Activated CD4-positive, alpha-beta T cell treated with anti-CD3 and anti-CD28 coated beads for 48 hours (primary cell): ENCODE results near the gene UCP3.

Source experiments
- DNase-seq: peaks from one replicate; pipeline ENCODE4 v3.0.0-alpha.2; 2020

UCP3 gene, protein sequence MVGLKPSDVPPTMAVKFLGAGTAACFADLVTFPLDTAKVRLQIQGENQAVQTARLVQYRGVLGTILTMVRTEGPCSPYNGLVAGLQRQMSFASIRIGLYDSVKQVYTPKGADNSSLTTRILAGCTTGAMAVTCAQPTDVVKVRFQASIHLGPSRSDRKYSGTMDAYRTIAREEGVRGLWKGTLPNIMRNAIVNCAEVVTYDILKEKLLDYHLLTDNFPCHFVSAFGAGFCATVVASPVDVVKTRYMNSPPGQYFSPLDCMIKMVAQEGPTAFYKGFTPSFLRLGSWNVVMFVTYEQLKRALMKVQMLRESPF

GRCh38 chr11:74008373-74009229, at the start of gene UCP3:
TSS of gene UCP3 (minus strand) at chr11:74009085. CDS start at chr11:74007042, 2,043 bp downstream.
- DNase-seq, result no peak

GRCh38 chr11:74057249-74058151, 48.6 kb upstream of the UCP3 start:
- no peak for DNase-seq

- DNase-seq, result no peak
Measured at GRCh38 chr11:74055938-74056337, 47.1 kb upstream of the UCP3 start.

DNA sequence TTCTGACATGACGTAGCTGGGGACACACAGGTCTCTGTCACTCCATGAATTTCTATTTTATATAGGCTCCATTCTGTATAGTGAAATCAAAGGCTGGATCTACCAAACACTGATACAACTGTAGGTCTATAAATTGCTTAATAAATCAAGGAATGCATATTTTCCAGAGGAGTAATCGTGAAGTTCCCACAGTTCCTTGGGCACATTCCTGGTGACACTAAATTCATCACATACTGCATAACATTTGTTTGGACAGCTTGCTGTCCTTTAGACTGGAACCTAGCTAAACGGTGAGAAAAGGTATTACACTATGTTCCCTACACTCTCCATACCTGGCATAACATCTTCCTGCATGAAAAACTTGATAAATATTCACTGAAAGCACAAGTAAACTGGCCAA, 41.6 kb upstream of the UCP3 start:
- no peak for DNase-seq

GRCh38 chr11:74048993-74049392, 40.1 kb upstream of the UCP3 start:
- DNase-seq, result no peak

GRCh38 chr11:74044538-74044937, 35.7 kb upstream of the UCP3 start:
- no peak for DNase-seq

- DNase-seq, result no peak
Measured at GRCh38 chr11:74043450-74043849, 34.6 kb upstream of the UCP3 start.

DNA sequence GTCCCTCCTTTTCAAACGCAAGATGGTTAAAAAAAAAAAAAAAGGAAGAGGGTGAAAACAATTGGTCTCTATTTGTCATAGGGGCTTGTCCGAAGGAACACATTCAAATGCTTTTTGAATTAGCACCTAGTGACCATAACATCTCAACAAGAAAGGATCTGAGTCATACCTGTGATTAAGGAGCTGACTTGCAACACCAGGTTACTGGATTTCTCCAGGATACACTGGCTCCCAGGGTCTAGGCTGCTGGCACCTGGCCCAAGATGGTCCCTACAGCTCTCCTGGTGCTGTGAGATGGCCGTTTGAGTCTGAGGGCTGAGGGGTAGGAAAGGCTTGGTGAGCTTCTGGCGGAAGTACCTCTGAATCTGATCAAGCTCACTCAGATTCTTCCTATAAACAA, 28.4 kb upstream of the UCP3 start:
- DNase-seq, result no peak

GRCh38 chr11:74035264-74035663, 26.4 kb upstream of the UCP3 start:
- DNase-seq, result no peak

DNA sequence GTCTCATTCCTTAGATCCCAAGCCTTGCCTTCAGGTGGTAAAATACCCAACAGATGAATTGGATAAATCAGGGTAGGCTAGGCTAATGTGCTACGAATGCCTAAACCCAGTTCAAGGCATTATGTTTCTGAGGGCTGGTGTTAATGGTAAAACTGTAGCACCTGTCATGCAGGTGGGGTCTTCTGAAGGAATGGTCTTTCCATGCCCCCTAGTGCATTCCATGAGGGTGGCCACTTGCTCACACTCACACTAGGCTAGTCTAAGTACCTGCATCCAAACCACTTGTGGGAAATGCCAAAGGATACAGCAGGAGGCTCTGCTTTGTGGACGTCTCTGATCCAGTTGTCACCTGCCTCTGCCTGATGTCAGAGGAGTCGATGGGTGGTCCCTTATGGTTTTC, 24.2 kb upstream of the UCP3 start:
- DNase-seq, result no peak

DNA sequence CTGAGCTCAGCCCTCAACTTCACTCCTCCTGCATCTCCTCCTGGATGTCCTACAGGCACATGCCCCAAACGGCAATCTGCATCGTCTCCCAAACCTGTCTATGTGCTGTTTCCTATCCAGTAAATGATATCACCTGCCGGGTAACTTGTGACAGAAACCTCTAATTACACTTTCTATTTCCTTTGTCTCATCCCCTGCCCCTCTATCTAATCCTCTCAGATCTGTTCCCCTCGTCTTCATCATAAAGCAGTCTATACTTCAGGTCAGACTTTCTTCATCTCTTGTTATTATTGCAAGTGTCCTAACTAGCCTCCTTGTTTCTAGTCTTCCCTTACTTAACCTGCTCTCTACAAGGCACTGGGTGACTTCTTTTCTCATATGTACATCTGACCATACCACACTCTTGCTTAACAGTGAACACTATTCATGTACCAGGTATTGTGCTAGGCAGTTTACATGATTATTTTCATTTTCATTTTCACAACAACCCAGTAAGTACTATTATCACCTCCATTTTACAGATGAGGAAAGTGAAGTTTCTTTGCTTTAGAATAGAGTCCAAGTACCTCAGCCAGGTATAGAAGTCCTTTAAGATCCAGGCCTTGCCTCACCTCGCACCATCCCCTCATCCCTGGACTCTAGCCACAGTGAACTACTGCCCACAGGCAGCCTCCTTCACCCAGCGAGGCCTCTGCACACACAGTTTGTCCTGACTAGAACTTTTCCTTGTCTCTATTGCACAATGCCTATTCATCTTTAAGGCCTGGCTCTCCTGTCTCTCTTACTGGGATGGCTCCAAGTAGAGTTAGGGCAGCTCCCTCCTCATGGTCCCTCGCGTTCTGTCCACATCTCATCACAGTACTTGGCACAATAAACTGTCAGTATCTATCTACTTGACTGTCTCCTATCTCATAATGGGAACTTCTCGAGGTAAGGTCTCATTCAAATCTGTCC, 22.1 kb upstream of the UCP3 start:
- DNase-seq, result no peak

- no peak for DNase-seq
Measured at GRCh38 chr11:74025467-74026166, 16.7 kb upstream of the UCP3 start.

DNA sequence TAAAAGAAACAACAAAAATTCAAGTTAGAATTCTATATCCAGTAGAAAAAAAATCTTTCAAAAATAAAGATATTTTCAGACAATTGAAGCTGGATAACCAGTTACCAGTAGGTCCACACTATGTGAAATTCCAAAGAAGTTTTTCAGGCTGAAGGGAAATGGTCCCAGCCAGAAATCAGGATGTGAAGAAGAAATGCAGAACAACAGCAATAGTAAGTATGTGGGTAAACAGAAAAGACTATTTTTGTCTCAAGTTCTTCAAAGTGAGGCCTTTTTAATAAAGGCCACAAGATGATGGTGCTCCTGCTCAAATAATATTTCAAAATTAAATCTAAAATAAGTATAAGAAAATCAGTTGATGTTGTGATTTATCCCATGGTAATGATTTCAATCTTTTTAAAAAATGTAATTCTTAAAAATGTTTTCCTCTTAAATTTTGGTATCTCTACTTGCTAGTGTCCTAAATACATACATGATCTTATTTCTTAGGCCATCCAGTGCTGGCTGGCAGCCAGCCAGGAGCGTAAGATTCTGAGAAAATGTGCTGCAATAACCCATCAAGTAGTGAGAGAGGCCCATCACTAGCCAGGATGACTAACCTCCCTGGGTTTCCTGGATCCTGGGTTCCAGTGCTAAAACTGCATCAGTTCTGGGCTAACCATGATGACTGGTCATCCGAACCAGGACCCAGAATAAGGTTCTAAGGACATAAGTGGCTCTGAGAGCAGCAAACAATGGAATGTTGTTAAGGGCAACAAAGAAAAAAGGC, 15.6 kb upstream of the UCP3 start:
- DNase-seq, result peak; percentile 73

- no peak for DNase-seq
Measured at GRCh38 chr11:74023276-74023675, 14.4 kb upstream of the UCP3 start.

- no peak for DNase-seq
Measured at GRCh38 chr11:74022546-74022945, 13.7 kb upstream of the UCP3 start.

DNA sequence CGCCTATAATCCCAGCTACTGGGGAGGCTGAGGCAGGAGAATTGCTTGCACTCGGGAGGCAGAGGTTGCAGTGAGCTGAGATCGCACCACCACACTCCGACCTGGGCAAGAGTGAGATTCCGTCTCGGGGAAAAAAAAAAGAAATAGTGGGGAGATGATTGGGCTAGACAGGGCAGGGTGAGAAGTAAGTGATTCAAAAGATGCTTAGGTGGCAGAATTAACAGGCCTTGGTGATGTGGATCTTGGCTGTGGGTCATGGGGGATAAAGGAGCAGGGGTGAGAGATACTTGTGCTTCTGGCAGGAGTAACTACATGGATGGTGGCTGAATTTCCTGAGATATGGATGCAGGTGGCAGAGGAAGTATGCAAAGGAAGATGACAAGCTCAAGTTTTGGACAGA, 13.1 kb upstream of the UCP3 start:
- no peak for DNase-seq

DNA sequence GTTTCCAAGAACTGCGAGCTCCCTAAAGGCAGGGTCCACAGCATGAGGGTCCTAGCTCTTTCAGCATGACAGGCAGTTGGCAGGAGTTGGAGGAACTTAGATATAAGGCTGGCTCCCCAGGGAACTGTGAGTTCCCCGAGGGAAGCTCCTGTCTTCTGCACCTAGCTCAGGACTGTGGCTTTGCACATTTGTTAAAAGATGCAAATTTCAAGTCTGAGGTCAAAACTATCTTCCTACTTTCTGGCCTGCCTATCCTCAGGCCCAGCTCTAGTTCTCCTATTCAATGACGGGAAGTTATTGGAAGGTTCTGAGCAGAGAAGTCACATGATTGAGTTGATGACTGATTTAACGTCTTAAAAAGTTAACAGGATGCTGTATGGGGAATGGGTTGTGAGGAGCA, 11.7 kb upstream of the UCP3 start:
- no peak for DNase-seq

GRCh38 chr11:74019860-74020259, 11.0 kb upstream of the UCP3 start:
- peak; percentile 84 for DNase-seq

DNA sequence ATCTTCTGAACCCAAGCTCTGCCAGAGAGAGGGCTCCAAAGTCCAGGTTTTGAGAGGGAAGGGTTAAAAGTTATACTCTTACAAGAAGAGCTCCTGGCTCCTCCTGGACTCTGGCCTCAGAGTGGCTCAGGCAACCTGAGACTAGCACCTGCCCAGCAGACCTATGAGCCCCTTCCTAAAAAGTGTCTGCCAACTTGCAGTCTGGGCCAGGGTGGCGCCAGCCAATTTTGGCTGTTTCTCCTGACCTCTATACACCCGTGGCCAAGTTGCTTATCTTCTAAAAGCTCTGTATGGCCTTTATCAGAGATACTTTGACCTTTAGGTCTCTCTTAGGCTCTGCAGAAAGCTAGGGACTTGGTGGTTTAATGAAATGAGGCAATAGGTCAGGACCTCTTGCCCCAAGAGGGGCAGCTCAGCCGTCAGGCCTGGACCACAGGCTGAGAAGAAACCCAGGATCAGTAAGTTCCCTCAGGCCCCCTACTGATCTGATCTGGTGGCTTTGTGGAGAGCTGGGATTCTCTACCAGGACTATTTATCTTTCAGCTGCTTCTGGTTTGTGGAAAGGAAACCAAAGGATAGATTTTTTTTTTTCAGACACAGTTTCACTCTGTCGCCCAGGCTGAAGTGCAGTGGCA, 10.3 kb upstream of the UCP3 start:
- no peak for DNase-seq
